GM19023 (cell line): Measurements from ENCODE around the gene ACTMAP.
"Not testable (repeated sequence)": the region's sequence is repeated elsewhere in the genome, so short reads cannot be mapped to it uniquely, and the experiment has no call there.

Experiments used
- ATAC-seq: cut with Tn5 transposase; IDR thresholded peaks from one replicate; pipeline ENCODE4 v1.9.1; 2021; ENCODE audit warnings: mild to moderate bottlenecking, moderate library complexity; ENCODE audit not compliant: unreplicated experiment

Gene ACTMAP

DNA sequence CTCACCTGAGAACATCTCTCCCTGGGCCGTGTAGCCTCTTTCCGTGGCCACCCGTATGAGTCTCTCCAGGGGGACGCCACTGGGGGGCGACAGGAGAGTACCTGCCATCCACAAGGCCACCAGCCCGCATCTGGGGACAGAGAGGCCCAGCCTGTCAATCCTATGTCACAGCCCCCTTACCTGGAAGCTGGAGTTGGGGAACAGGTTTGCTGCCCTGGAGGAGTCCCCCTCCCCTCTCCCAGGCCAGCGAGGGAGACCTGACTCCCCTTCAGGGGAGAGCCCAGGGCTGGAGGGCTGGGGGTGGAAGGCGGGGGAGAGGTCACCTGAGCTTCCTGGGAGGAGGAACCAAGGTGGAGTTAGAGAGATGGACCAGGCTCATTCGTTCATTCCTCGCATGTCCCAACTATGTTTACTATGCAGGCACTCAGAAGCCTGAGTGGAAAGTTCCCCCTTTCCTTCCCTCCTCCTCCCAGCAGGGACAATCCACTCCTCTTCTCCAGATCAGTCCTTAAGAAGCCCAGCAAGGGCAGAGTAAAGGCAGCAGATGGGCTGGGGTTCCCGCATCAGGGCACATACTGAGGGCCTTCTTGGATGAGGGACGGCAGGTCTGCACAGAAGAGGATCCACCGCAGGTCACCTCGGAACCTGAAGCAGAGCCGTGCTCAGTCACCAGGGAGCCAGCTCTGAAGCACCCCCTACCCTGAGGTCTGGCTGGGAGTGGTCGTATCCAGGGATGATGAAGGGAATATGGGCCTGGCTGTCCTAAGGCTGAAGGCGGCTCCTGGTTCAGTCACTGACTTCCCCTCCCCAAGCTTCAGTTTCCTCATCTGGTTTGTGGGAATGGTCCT is 5.5 kb downstream of the ACTMAP start:
- no peak for ATAC-seq

- no peak for ATAC-seq
These were observed 6.4 kb downstream of the ACTMAP start for GRCh38 chr19:40743926-40744325.

DNA sequence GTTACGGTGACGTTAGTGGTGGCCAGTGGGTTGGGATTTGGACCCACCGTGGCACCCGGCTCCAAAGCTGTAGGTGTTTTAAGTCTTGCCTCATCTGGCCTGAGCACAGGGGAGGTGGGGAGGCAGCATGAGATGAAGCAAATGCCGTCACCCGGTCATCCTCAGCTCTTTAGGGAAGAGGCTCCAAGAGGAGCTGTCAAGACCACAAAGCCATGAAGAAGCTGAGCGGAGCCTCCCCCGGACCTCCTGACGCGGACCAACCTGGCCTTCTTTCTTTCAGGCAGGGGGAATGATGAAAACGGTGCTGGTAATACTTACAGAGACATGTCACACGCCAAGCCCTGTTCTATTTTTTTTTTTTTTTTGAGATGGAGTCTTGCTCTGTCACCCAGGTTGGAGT is 7.4 kb downstream of the ACTMAP start:
- ATAC-seq: no peak

DNA sequence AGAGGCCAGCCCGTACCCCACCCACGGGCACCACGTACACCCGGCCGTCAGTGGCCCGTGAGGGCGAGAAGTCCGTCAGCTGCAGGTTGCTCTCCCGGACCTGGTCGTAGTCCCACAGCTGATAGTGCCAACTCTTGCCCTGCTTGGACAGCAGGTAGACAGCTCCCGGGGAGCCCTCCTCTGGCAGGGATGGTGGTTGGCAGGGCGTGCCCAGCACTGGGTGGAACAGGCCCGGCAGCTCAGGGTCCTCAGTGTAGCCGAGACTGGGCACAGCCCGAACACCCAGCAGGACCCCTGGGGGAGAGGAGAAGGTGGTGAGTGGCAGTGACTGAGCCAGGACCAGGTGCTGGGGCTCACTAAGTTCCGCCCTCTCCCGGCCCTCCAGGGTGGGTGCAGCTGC is 7.8 kb downstream of the ACTMAP start:
- ATAC-seq: no peak

GRCh38 chr19:40741527-40742390 is 8.5 kb downstream of the ACTMAP start:
- ATAC-seq: no peak

- ATAC-seq: no peak
These were observed 9.5 kb downstream of the ACTMAP start for GRCh38 chr19:40740747-40741146.

DNA sequence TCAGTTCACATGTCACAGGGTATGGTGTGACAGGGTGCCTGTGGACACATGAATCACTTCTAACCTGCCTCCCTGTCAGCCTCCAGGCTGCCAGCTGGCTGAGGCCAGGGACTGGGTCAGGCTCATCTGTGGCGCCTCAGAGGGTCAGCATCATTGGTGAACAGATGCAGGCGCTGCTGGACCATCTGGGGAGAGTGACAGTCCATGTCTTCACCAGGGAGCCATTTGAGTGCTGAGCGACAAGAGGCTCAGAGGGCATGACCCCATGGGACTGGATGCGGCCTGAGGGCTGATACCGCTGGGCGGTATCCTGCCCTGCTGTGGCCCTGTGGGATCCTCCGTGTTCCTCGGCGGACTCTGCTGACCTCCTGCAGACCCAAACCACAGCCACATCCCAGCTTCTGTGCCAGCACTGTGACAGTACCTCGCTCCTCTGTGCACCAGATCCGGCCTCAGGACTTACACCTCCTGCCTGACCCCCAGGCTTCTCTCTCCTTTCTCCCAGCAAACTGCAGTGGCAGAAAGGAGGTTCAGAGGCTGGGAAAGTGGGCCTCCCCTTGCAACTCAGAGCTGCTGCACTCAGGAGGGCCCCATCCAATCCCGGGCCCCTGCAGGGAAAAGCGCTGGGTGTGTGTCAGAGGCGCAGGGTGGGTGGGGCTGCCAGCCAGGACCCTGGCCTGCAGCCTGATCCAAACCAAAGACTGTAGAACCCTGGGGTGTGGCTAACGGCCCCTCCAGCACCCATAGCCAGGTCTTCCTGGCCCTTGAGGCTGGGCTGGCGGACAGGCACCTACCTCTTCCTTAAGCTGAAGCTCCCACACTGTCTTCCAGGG is 10.2 kb downstream of the ACTMAP start:
- ATAC-seq: no peak

- ATAC-seq: no peak
These were observed 11.0 kb downstream of the ACTMAP start for GRCh38 chr19:40739030-40739839.

DNA sequence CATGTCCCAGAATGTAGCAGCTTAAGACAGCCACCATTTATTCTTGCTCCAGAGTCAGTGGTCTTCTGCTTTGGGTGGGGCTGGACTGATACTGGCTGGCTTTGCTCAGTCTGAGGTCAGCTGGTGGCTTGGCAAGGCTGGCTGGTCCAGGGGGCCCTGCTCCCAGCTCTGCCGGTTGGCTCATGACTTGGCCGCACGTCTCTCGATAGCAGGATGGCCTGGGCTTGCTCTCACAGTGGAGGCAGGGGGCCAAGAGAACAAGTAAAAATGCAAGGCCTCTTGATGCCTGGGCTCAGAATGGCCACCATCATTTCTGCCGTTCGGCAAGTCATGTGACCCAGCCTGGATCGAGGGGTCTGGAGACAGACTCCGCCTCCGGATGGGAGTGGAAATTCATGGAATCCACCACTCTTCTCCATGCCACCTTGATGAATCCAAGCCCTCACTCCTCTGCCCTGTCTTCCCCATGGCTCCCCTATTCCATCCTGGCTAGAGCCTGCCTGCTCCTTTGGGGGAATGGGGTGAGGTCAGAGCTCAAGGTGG is 13.1 kb downstream of the ACTMAP start:
- ATAC-seq: no peak

- no peak for ATAC-seq
These were observed 13.6 kb downstream of the ACTMAP start for GRCh38 chr19:40736661-40737060.

DNA sequence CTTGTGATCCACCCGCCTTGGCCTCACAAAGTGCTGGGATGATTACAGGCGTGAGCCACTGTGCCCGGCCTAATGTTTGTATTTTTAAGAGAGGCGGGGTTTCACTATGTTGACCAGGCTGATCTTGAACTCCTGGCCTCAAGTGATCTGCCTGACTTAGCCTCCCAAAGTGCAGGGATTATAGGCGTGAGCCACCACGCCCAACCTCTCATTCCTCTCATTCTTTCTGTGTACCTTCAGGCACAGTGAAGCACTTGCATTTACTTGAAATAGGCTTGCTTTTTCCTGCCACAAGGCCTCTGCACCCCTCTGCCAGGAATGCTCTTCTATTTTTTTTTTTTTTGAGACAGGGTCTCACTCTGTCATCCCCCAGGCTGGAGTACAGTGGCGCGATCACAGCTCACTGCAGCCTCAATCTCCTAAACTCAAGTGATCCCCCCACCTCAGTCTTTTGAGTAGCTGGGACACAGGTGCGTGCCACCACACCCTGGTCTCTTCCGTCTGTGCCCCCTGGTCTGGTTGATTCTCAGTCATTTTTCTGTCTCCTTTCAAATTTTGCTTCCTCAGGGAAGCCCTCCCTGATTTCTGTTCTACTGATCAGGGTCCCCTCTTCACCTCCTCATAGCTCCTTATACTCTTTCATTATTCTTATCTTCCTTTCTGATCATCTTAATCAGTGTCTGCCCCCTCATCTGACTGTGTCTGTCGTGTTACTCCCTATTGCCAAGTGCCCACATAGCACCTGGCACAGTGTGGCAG is 15.1 kb downstream of the ACTMAP start:
- no peak for ATAC-seq

DNA sequence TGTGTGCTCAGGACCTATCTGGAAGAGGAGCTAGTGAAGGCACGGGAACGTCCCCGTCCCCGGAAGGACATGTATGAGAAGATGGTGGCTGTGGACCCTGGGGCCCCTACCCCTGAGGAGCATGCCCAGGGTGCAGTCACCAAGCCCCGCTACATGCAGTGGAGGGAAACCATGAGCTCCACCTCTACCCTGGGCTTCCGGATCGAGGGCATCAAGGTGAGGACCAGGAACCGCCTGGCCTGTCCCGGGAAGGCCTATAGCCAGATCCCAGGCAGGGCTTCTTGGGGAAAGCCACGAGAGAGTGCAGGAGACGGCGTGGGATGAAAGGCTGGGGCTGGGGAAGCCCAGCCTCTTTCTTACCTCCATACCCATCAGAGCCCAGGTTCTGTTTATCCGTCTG is 17.1 kb downstream of the ACTMAP start:
- ATAC-seq: no peak

GRCh38 chr19:40732304-40732703 is 18.0 kb downstream of the ACTMAP start:
- ATAC-seq: not testable (repeated sequence)

- not testable (repeated sequence) for ATAC-seq
These were observed 20.2 kb downstream of the ACTMAP start for GRCh38 chr19:40730065-40730464.

DNA sequence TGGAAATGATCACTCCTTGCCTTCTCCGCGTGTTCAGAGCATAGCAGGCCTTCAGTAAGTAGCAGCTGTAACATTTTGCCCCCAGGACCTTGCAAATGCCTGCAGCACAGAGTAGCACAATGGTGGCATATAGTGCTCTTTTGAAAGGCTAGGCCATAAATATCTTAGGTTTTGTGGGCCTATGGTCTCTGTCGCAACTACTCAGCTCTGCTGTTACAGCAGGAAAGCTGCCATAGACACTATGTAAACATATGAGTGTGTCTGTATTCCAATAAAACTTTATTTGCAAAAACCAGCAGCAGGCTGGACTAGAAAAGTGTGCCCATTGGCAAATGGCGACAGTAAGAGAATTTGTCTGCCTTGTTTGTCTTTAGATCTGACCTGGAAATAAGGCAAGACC is 24.0 kb downstream of the ACTMAP start:
- no peak for ATAC-seq

DNA sequence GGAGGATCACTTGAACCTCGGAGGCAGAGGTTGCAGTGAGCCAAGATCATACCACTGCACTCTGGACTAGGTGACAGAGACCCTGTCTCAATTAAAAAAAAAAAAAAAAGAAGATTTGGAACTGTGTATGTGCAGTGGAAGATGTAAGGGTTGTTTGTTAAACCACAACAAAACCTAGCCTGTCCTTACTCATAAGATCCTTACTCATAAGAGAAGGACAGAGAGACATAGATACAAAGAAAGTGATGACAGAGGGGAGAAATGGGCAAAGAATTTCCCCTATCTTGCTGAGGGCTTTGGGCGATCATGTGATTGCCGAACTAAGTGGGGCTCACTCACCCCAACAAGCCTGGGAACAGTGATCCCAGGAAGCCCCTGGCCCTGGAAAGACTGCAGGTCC is 25.4 kb downstream of the ACTMAP start:
- no peak for ATAC-seq

GRCh38 chr19:40724315-40724714 is 26.0 kb downstream of the ACTMAP start:
- ATAC-seq: no peak

GRCh38 chr19:40723661-40724254 is 26.5 kb downstream of the ACTMAP start:
- no peak for ATAC-seq
